Mucosa of rectum (tissue), 2 donors: ENCODE data around the gene PCDHGB7.
"Not testable (repeated sequence)": the region's sequence is repeated elsewhere in the genome, so short reads cannot be mapped to it uniquely, and the experiment has no call there.

ENCODE experiments used
- H3K27ac ChIP-seq, 2 donors: one replicate each; pipeline ENCODE4 v1.7.0; 2013; ENCODE audit warnings: inconsistent platforms in 2 of 2, low read depth in 2 of 2, low read length in 2 of 2
- H3K27me3 ChIP-seq, 2 donors: one replicate each; pipeline ENCODE4 v1.7.0; 2013; ENCODE audit warnings: low read length in 2 of 2; ENCODE audit not compliant: control insufficient read depth in 2 of 2, insufficient read depth in 2 of 2
- H3K36me3 ChIP-seq, 2 donors: one replicate each; pipeline ENCODE4 v1.7.0; 2013; ENCODE audit warnings: low read length in 2 of 2; ENCODE audit not compliant: control insufficient read depth in 2 of 2, insufficient read depth in 2 of 2
- H3K4me1 ChIP-seq, 2 donors: one replicate each; pipeline ENCODE4 v1.7.0; 2013; ENCODE audit warnings: low read length in 2 of 2, mild to moderate bottlenecking in 1 of 2; ENCODE audit not compliant: control insufficient read depth in 2 of 2, insufficient read depth in 2 of 2
- H3K4me3 ChIP-seq, 2 donors: one replicate each; pipeline ENCODE4 v1.7.0; 2013; ENCODE audit warnings: low read length in 2 of 2
- H3K9ac ChIP-seq, 2 donors: one replicate each; pipeline ENCODE4 v1.7.0; 2013; ENCODE audit warnings: low read length in 2 of 2, low read depth in 1 of 2, mild to moderate bottlenecking in 1 of 2
- H3K9me3 ChIP-seq, 2 donors: one replicate each; pipeline ENCODE4 v1.7.0; 2013; ENCODE audit warnings: low read length in 2 of 2; ENCODE audit not compliant: control insufficient read depth in 2 of 2
- donor health status: healthy.
- donor health status: Normal muscosa, but diverticular disease.

The PCDHGB7 gene

DNA sequence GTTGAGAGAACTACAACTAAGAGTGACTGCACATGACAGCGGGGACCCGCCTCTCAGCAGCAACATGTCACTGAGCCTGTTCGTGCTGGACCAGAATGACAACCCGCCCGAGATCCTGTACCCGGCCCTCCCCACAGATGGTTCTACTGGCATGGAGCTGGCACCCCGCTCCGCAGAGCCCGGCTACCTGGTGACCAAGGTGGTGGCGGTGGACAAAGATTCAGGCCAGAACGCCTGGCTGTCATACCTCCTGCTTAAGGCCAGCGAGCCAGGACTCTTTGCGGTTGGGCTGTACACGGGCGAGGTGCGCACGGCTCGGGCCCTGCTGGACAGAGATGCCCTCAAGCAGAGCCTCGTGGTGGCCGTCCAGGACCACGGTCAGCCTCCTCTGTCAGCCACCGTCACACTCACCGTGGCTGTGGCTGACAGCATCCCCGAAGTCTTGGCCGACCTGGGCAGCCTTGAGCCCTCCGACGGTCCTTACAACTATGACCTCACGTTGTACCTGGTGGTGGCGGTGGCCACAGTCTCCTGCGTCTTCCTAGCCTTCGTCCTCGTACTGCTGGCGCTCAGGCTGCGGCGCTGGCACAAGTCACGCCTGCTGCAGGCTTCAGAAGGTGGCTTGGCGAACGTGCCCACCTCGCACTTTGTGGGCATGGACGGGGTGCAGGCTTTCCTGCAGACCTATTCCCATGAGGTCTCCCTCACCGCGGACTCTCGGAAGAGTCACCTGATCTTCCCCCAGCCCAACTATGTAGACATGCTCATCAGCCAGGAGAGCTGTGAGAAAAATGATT lies 32.8 kb upstream of the PCDHGB7 start:
- H3K4me3 ChIP-seq = no peak overlapping the region
- H3K27me3 ChIP-seq = no peaks in the 10 kb centered on the region
- H3K9ac ChIP-seq = no peak overlapping the region
- peaks cover 8 to 39% of the 10 kb centered on the region in 2 donors for H3K9me3 ChIP-seq
- H3K36me3 ChIP-seq = no peaks in the 10 kb centered on the region
- H3K27ac ChIP-seq = no peak overlapping the region
- no peaks in the 10 kb centered on the region for H3K4me1 ChIP-seq

DNA sequence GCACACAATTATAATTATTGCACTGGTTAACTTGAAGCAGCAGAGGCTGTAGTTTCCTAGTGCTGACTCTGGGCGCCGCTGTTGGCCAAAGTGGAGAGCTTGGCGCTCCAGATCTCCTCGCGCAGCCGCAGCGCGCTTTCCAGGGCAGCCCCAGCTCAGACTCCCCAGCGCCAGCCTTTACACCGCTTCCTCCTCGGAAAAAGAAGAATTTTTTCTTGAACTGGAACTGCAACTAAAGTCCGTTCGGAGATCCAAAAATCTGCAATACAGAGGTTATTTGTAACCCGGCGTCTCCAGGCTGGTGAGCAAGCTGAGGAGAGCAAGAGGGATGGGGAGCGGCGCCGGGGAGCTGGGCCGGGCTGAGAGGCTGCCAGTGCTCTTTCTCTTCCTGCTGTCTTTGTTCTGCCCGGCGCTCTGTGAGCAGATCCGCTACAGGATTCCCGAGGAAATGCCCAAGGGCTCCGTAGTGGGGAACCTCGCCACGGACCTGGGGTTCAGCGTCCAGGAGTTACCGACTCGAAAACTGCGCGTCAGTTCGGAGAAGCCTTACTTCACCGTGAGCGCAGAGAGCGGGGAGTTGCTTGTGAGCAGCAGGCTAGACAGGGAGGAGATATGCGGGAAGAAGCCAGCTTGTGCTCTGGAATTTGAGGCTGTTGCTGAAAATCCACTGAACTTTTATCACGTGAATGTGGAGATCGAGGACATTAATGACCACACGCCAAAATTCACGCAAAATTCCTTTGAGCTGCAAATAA lies 29.7 kb upstream of the PCDHGB7 start, which contains the start of gene PCDHGB4:
PCDHGB4 (plus strand) TSS at position 142 of the 755 bp plus-strand sequence; CDS start at position 329, 187 bp downstream.
- not testable (repeated sequence) for H3K27me3 ChIP-seq, H3K27ac ChIP-seq, H3K9ac ChIP-seq, H3K36me3 ChIP-seq, H3K4me1 ChIP-seq
- Histone ChIP-seq H3K4me3 (peak within 1 kb of the TSS in 1 of 2 donors; percentile 29), H3K9me3 (peaks cover 10 to 46% of the 10 kb centered on the region in 2 donors)

DNA sequence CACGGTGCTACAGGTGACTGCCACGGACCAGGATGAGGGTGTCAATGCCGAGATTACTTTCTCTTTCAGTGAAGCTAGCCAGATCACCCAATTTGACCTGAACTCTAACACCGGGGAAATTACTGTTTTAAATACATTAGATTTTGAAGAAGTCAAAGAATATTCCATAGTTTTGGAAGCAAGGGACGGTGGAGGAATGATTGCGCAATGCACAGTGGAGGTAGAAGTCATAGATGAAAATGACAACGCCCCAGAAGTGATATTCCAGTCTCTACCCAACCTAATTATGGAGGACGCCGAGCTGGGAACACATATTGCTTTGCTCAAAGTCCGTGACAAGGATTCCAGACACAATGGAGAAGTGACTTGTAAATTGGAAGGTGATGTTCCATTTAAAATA lies 28.8 kb upstream of the PCDHGB7 start:
- Histone ChIP-seq H3K4me3 (peak overlapping the region in 1 of 2 donors; percentile 29), H3K27me3 (no peaks in the 10 kb centered on the region), H3K9me3 (peaks cover 10 to 48% of the 10 kb centered on the region in 2 donors), H3K27ac (no peak overlapping the region), H3K36me3 (no peaks in the 10 kb centered on the region), H3K4me1 (no peaks in the 10 kb centered on the region), H3K9ac (no peak overlapping the region)

DNA sequence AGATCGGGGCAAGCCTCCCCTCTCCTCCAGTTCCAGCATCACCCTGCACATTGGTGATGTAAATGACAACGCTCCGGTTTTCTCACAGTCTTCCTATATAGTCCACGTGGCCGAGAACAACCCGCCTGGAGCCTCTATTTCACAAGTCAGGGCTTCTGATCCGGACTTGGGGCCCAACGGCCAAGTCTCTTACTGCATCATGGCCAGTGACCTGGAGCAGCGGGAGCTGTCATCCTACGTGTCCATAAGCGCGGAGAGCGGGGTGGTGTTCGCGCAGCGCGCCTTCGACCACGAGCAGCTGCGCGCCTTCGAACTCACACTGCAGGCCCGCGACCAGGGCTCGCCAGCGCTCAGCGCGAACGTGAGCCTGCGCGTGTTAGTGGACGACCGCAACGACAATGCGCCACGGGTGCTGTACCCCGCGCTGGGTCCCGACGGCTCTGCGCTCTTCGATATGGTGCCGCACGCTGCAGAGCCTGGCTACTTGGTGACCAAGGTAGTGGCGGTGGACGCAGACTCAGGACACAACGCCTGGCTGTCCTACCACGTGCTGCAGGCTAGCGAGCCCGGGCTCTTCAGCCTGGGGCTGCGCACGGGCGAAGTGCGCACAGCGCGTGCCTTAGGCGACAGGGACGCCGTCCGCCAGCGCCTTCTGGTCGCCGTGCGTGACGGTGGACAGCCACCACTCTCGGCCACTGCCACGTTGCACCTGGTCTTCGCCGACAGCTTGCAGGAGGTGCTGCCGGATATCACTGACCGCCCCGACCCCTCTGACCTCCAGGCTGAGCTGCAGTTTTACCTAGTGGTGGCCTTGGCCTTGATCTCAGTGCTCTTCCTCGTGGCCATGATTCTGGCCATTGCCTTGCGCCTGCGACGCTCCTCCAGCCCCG lies 28.1 kb upstream of the PCDHGB7 start:
- Histone ChIP-seq H3K27ac (no peak overlapping the region), H3K27me3 (no peaks in the 10 kb centered on the region), H3K4me3 (no peak overlapping the region), H3K9ac (no peak overlapping the region), H3K36me3 (no peaks in the 10 kb centered on the region), H3K9me3 (peaks cover 10 to 48% of the 10 kb centered on the region in 2 donors), H3K4me1 (no peaks in the 10 kb centered on the region)

DNA sequence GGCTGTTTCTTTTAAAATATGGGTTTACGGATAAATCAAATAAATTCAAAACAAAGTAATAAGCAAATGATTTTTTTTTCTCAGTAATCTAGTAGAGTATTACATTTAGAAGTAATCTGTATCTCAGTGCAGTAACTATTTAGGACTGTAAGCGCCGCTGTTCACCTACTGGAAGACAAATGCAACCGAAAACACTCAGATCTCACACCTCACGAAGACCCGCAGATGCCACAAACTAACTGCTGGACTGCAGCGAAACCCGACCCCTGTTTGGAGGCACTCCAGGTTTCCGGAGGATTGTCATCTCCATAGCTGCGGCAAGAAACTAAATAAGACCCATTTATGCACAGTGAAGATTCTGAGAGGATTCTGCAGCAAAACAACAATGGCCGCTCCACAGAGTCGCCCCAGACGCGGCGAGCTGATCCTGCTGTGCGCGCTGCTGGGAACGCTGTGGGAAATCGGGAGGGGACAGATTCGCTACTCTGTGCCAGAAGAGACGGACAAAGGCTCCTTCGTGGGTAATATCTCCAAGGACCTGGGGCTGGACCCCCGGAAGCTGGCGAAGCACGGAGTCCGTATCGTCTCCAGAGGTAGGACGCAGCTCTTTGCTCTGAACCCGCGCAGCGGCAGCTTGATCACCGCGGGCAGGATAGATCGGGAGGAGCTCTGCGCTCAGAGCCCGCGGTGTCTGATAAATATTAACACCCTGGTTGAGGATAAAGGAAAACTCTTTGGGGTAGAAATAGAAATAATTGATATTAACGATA lies 24.9 kb upstream of the PCDHGB7 start, which contains the start of gene PCDHGA8:
PCDHGA8 (plus strand) TSS at position 205 of the 770 bp plus-strand sequence; CDS start at position 386, 181 bp downstream.
- Histone ChIP-seq H3K4me3 (no peak within 1 kb of the TSS), H3K4me1 (no peaks in the 10 kb centered on the region), H3K9me3 (peaks cover 14 to 45% of the 10 kb centered on the region in 2 donors), H3K27ac (no peak within 1 kb of the TSS), H3K9ac (no peak within 1 kb of the TSS), H3K36me3 (no peaks in the 10 kb centered on the region), H3K27me3 (no peaks in the 10 kb centered on the region)

DNA sequence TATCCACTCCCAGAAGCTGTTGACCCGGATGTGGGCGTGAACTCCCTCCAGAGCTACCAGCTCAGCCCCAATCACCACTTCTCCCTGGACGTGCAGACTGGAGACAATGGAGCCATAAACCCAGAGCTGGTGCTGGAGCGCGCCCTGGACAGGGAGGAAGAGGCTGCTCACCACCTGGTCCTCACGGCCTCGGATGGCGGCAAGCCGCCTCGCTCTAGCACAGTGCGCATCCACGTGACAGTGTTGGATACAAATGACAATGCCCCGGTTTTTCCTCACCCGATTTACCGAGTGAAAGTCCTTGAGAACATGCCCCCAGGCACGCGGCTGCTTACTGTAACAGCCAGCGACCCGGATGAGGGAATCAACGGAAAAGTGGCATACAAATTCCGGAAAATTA lies 24.2 kb upstream of the PCDHGB7 start:
- Histone ChIP-seq H3K9ac (no peak overlapping the region), H3K9me3 (peaks cover 13 to 43% of the 10 kb centered on the region in 2 donors), H3K27me3 (no peaks in the 10 kb centered on the region), H3K4me1 (no peaks in the 10 kb centered on the region), H3K36me3 (no peaks in the 10 kb centered on the region), H3K4me3 (no peak overlapping the region), H3K27ac (no peak overlapping the region)

DNA sequence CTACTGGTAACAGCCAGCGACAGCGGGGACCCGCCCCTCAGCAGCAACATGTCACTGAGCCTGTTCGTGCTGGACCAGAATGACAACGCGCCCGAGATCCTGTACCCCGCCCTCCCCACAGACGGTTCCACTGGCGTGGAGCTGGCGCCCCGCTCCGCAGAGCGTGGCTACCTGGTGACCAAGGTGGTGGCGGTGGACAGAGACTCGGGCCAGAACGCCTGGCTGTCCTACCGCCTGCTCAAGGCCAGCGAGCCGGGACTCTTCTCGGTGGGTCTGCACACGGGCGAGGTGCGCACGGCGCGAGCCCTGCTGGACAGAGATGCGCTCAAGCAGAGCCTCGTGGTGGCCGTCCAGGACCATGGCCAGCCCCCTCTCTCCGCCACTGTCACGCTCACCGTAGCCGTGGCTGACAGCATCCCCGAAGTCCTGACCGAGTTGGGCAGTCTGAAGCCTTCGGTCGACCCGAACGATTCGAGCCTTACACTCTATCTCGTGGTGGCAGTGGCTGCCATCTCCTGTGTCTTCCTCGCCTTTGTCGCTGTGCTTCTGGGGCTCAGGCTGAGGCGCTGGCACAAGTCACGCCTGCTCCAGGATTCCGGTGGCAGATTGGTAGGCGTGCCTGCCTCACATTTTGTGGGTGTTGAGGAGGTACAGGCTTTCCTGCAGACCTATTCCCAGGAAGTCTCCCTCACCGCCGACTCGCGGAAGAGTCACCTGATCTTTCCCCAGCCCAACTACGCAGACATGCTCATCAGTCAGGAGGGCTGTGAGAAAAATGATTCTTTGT lies 22.9 kb upstream of the PCDHGB7 start:
- H3K9ac ChIP-seq, H3K27ac ChIP-seq, H3K4me1 ChIP-seq, H3K4me3 ChIP-seq, H3K27me3 ChIP-seq, H3K36me3 ChIP-seq: not testable (repeated sequence)
- H3K9me3 ChIP-seq = peaks cover 16 to 38% of the 10 kb centered on the region in 2 donors

DNA sequence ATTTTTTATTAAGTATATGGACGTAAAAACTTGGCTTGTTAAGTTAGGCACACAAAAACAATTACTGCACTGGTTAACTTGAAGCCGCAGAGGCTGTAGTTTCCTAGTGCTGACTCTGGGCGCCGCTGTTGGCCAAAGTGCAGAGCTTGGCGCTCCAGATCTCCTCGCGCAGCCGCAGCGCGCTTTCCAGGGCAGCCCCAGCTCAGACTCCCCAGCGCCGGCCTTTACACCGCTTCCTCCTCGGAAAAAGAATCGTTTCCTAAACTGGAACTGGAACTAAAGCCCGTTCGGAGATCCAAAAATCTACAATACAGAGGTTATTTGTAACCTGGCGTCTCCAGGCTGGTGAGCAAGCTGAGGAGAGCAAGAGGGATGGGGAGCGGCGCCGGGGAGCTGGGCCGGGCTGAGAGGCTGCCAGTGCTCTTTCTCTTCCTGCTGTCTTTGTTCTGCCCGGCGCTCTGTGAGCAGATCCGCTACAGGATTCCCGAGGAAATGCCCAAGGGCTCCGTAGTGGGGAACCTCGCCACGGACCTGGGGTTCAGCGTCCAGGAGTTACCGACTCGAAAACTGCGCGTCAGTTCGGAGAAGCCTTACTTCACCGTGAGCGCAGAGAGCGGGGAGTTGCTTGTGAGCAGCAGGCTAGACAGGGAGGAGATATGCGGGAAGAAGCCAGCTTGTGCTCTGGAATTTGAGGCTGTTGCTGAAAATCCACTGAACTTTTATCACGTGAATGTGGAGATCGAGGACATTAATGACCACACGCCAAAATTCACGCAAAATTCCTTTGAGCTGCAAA lies 19.5 kb upstream of the PCDHGB7 start, which contains the start of gene PCDHGB5:
PCDHGB5 (plus strand) TSS at position 192 of the 796 bp plus-strand sequence; CDS start at position 373, 181 bp downstream.
- H3K27ac ChIP-seq, H3K9ac ChIP-seq: not testable (repeated sequence)
- H3K9me3 ChIP-seq = peaks cover 32 to 39% of the 10 kb centered on the region in 2 donors

More for the DNA sequence above, 19.5 kb upstream of the PCDHGB7 start, which contains the start of gene PCDHGB5:
- H3K36me3 ChIP-seq, H3K27me3 ChIP-seq, H3K4me1 ChIP-seq: not testable (repeated sequence)
- H3K4me3 ChIP-seq = peak within 1 kb of the TSS; percentile 16 to 48
